Tibial artery (tissue), 4 donors: ENCODE data around the gene EPX.

Experiments
- DNase-seq, 2 donors: peaks; one replicate each; pipeline ENCODE4 v3.0.0-alpha.2; 2019
- H3K27ac ChIP-seq, 2 donors: fragments of 200-600 bp; sonication (generic) in 1 of 2; 1 replicate in 1 of 2; 2 replicates in 1 of 2; pipeline ENCODE4 v1.5.1; 2018 to 2019; ENCODE audit warnings: mild to moderate bottlenecking in 1 of 2
- H3K27me3 ChIP-seq, 2 donors: fragments of 200-600 bp; sonication (generic) in 1 of 2; one replicate each; pipeline versions ENCODE4 v1.5.1 to v1.6.0; 2016 to 2019
- H3K36me3 ChIP-seq, 3 donors: fragments of 200-600 bp; sonication (generic) in 2 of 3; one replicate each; pipeline ENCODE4 v1.5.1; 2016 to 2019; ENCODE audit warnings: mild to moderate bottlenecking in 2 of 3
- H3K4me1 ChIP-seq, 4 donors: fragments of 200-600 bp; sonication (generic) in 2 of 4; 1 replicate in 3 of 4; 2 replicates in 1 of 4; pipeline ENCODE4 v1.5.1; 2016 to 2019
- H3K4me3 ChIP-seq, 2 donors: fragments of 200-600 bp; sonication (generic) in 1 of 2; 1 replicate in 1 of 2; 2 replicates in 1 of 2; pipeline ENCODE4 v1.5.1; 2018 to 2019; ENCODE audit warnings: mild to moderate bottlenecking in 2 of 2
- H3K9me3 ChIP-seq, 3 donors: fragments of 200-600 bp; sonication (generic) in 1 of 3; one replicate each; pipeline ENCODE4 v1.5.1; 2016 to 2019
- intact Hi-C: fragments of 100-400 bp; cut with DNase I; formaldehyde crosslinking; loops from one replicate; pipeline ENCODE4 v1.15.0; 2023; ENCODE audit warnings: low total_unique reads
- TF ChIP-seq, protein P1 (sequence below), 2 experiments: fragments of 200-600 bp in 1 of 2; fragments of 450-650 bp in 1 of 2; IDR thresholded peaks; one replicate each; pipeline ENCODE4 v1.5.1; 2017 to 2019; ENCODE audit warnings: antibody characterized with exemption in 2 of 2, mild to moderate bottlenecking in 1 of 2, moderate library complexity in 1 of 2

EPX gene

DNA sequence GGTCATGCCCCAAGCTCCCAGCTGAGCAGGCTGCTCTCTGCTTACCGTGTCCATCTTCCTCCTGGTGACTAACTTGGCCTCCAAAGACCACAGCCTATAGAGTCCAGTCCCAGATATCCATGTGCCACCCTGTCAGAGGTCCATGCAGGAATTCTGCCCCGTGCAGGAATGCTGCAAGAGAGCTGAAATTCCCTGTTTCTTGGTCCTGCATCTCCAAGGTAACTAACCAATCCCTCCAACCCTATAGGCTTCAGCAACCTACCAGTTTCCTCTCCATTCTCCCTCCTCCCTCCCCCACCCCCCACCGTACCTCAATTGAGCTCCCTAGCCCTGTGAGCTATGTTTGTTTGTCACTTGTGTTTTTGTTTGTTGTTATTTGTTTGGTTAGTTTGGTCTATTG is 36.2 kb downstream of the EPX start:
- H3K4me3 ChIP-seq, result no peak overlapping the region
- H3K27me3 ChIP-seq, result peaks cover 0 to 31% of the 10 kb centered on the region in 2 donors
- TF ChIP-seq, protein P1, sequence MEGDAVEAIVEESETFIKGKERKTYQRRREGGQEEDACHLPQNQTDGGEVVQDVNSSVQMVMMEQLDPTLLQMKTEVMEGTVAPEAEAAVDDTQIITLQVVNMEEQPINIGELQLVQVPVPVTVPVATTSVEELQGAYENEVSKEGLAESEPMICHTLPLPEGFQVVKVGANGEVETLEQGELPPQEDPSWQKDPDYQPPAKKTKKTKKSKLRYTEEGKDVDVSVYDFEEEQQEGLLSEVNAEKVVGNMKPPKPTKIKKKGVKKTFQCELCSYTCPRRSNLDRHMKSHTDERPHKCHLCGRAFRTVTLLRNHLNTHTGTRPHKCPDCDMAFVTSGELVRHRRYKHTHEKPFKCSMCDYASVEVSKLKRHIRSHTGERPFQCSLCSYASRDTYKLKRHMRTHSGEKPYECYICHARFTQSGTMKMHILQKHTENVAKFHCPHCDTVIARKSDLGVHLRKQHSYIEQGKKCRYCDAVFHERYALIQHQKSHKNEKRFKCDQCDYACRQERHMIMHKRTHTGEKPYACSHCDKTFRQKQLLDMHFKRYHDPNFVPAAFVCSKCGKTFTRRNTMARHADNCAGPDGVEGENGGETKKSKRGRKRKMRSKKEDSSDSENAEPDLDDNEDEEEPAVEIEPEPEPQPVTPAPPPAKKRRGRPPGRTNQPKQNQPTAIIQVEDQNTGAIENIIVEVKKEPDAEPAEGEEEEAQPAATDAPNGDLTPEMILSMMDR (IDR thresholded peaks at IDR 0.05), result no peak
- no peak for DNase-seq
- H3K36me3 ChIP-seq, result no peaks in the 10 kb centered on the region
- no peaks in the 10 kb centered on the region for H3K9me3 ChIP-seq
- H3K27ac ChIP-seq, result no peak overlapping the region
- no peaks in the 10 kb centered on the region for H3K4me1 ChIP-seq
- intact Hi-C loops, result no loop called here

DNA sequence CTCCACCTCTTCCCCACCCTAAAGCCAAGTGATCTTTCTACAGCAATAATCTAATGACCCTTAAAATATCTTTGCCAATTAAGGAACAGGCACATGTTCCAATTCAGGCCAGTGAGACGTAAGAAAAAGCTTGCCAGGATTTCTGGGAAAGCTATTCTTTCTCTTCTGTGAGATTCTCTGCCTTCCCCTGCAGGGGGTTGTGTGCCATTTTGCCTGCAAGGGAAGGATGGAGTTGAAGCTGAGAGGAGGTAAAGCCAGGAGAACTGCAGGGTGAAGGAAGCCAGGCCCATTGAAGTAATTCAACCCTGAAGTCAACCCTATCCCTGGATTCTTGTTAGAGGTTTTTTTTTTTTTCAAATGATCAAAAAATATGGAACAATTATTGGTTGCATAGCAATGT is 36.9 kb downstream of the EPX start:
- intact Hi-C loops, result no loop called here
- TF ChIP-seq, protein P1 (IDR thresholded peaks at IDR 0.05), result no peak
- H3K4me1 ChIP-seq, result no peaks in the 10 kb centered on the region
- H3K27me3 ChIP-seq, result peaks cover 0 to 38% of the 10 kb centered on the region in 2 donors
- no peak overlapping the region for H3K4me3 ChIP-seq
- H3K9me3 ChIP-seq, result no peaks in the 10 kb centered on the region
- DNase-seq, result no peak
- no peak overlapping the region for H3K27ac ChIP-seq
- no peaks in the 10 kb centered on the region for H3K36me3 ChIP-seq

DNA sequence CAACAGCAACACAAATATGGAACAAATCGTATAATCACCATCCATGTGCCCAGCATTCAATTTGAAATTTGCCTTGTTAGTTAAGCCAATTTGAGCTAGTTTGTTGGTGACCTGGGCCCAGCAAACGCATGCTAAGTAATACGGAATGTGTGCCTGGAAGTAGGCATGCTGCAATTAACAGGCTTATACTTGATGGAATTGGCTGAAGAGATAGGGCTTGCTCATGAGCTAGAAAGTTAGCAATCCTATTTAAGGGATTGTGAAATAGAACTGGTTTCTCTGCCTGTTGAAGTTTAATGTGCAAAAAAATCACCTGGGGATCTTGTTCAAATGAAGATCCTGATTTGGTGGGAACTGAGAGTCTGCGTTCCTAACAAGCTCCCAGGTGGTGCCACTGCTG is 37.4 kb downstream of the EPX start:
- intact Hi-C loops, result no loop called here
- Histone ChIP-seq H3K36me3 (no peaks in the 10 kb centered on the region), H3K27me3 (peaks cover 0 to 41% of the 10 kb centered on the region in 2 donors), H3K9me3 (no peaks in the 10 kb centered on the region), H3K4me1 (no peaks in the 10 kb centered on the region), H3K27ac (no peak overlapping the region), H3K4me3 (no peak overlapping the region)
- TF ChIP-seq, protein P1 (IDR thresholded peaks at IDR 0.05), result no peak
- DNase-seq, result no peak

DNA sequence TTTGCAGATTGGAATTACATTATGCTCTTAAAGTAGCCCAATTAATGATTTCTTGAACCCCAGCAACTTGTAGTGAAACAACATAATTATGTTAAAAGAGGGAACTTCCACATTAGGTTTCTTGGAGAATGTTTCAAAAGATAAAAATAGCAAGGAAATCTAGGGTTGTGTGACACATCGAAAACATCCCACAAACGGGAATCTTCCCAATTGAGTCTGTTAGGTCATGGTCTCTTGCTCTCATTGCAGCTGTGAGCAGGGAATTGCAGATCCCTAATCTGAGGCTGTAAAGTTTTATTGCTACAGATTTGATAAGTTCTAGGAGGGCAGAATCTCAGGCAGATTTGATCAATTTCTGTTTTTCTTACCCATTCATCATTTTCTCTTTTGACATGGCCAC is 39.1 kb downstream of the EPX start:
- H3K4me1 ChIP-seq, result no peaks in the 10 kb centered on the region
- TF ChIP-seq, protein P1 (IDR thresholded peaks at IDR 0.05), result no peak
- intact Hi-C loops, result no loop called here
- H3K4me3 ChIP-seq, result no peak overlapping the region
- peaks cover 0 to 44% of the 10 kb centered on the region in 2 donors for H3K27me3 ChIP-seq
- no peaks in the 10 kb centered on the region for H3K36me3 ChIP-seq
- H3K27ac ChIP-seq, result no peak overlapping the region
- no peak for DNase-seq
- H3K9me3 ChIP-seq, result no peaks in the 10 kb centered on the region

DNA sequence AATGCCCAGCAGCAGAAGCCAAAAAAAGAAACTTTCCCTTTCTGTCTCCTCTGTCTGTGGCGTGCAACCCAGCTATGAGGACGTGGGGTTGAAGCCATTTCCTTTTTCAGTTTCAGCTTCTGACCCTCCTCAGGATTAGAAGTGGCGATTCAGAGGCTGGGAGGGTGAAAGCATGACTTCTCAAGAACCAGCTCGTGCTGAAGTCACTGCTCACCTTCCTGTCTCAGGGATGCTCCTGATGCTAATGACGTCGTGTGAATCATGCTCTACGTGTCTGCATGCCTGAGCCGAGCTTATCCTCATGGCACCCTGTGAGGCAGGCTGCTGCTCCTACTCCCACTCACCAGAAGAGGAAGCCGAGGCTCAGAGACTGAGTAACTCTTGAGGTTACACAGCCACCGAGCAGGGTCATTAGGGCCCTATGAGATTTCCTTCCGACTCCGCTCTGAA is 40.2 kb downstream of the EPX start:
- TF ChIP-seq, protein P1 (IDR thresholded peaks at IDR 0.05), result no peak
- Histone ChIP-seq H3K4me1 (no peaks in the 10 kb centered on the region), H3K27me3 (peaks cover 0 to 44% of the 10 kb centered on the region in 2 donors), H3K4me3 (no peak overlapping the region), H3K27ac (no peak overlapping the region), H3K36me3 (no peaks in the 10 kb centered on the region), H3K9me3 (no peaks in the 10 kb centered on the region)
- intact Hi-C loops, result no loop called here
- no peak for DNase-seq

DNA sequence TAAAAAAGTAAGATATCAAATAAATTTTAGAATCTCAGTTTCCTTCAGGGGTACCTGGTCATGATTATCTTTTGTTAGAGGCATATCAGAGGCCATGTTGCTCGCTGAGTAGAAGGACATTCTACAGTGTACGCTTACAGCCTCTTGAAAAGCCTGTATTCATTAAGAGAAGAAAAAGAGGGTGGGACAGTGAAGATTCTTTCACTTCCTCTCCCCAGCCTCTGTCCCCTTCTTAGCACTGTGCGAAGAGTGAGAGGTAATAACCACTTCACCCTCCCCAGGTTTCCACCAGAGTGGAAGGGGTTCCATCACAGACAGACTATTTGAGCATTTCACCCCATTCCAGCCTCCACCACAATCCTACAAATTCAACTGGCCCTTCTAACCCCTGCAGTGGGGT is 41.0 kb downstream of the EPX start:
- H3K4me3 ChIP-seq, result no peak overlapping the region
- H3K27ac ChIP-seq, result no peak overlapping the region
- intact Hi-C loops, result no loop called here
- H3K36me3 ChIP-seq, result no peaks in the 10 kb centered on the region
- DNase-seq, result no peak
- TF ChIP-seq, protein P1 (IDR thresholded peaks at IDR 0.05), result no peak
- no peaks in the 10 kb centered on the region for H3K4me1 ChIP-seq
- peaks cover 0 to 42% of the 10 kb centered on the region in 2 donors for H3K27me3 ChIP-seq
- no peaks in the 10 kb centered on the region for H3K9me3 ChIP-seq
